ENCODE measurements around the gene SINHCAF.

DNA sequence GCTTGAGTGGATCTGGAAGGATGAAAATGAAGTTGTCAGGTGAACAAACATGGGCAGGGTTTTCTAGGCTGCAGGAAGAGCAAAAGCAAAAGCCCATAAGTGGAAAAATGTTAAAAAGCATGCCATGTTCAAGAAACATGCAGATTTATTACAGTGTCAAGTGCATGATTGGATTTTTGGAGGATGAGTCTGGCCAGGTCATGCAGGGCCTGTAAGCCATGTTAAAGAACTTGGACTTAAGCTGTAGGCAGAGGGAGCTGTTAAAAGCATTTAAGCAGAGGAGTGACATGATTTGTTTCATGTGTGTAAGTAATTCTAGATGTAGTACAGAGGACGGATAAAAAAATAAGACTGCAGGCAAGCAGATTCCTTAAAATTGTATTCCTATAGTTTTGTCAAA is 16.3 kb upstream of the SINHCAF start:
- TF ChIP-seq, protein P1, sequence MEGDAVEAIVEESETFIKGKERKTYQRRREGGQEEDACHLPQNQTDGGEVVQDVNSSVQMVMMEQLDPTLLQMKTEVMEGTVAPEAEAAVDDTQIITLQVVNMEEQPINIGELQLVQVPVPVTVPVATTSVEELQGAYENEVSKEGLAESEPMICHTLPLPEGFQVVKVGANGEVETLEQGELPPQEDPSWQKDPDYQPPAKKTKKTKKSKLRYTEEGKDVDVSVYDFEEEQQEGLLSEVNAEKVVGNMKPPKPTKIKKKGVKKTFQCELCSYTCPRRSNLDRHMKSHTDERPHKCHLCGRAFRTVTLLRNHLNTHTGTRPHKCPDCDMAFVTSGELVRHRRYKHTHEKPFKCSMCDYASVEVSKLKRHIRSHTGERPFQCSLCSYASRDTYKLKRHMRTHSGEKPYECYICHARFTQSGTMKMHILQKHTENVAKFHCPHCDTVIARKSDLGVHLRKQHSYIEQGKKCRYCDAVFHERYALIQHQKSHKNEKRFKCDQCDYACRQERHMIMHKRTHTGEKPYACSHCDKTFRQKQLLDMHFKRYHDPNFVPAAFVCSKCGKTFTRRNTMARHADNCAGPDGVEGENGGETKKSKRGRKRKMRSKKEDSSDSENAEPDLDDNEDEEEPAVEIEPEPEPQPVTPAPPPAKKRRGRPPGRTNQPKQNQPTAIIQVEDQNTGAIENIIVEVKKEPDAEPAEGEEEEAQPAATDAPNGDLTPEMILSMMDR (IDR thresholded peaks at IDR 0.05): no peak
- TF ChIP-seq EP300 (IDR thresholded peaks at IDR 0.05) (no peak), POLR2A (IDR thresholded peaks at IDR 0.05) (no peak)
